GM18951 (cell line): ENCODE data around the gene NDE1.

Source experiments
- POLR2A ChIP-seq: IDR thresholded peaks from 4 replicates; pipeline ENCODE4 v1.6.1; 2011; ENCODE audit warnings: mild to moderate bottlenecking; ENCODE audit not compliant: insufficient read length, insufficient read depth; ENCODE audit errors: extremely low read depth
- in situ Hi-C: fragments of 300-500 bp; cut with MboI; formaldehyde crosslinking; loops from one replicate; pipeline ENCODE4 v1.12.0; 2022; ENCODE audit warnings: low sequenced_read_pairs, mixed read lengths, inconsistent platforms; ENCODE audit not compliant: unreplicated experiment

NDE1 gene

GRCh38 chr16:15773968-15774367 lies 123.9 kb downstream of the NDE1 start:
- in situ Hi-C loops = loop anchor here (10.0 kb wide), 1 partner anchor 351 kb away; no protein-coding TSS in a partner anchor
- no peak for TF ChIP-seq POLR2A

GRCh38 chr16:15775209-15775608 lies 125.2 kb downstream of the NDE1 start:
- no peak for TF ChIP-seq POLR2A
- in situ Hi-C loops = loop anchor here (10.0 kb wide), 1 partner anchor 350 kb away; no protein-coding TSS in a partner anchor

GRCh38 chr16:15775663-15776304 lies 125.7 kb downstream of the NDE1 start:
- no peak for TF ChIP-seq POLR2A
- in situ Hi-C loops = loop anchor here (10.0 kb wide), 1 partner anchor 349 kb away; no protein-coding TSS in a partner anchor
